Myocyte (in vitro differentiated cells): ENCODE data around the gene NUP88. TPM values are rescaled to one million over a fixed set of nuclear protein-coding genes. Genes with fewer than 3 reads are reported as not detected.
"Not testable (repeated sequence)": the region's sequence is repeated elsewhere in the genome, so short reads cannot be mapped to it uniquely, and the experiment has no call there.

Experiments used
- DNase-seq: peaks from one replicate; pipeline ENCODE4 v3.0.0-alpha.2; 2012; ENCODE audit warnings: low read depth
- polyA plus RNA-seq: library from polyadenylated mRNA; unstranded; fragments of >200 nt; gene quantifications from one replicate; pipeline ENCODE4 v1.2.1, GENCODE V29; 2012; ENCODE audit warnings: missing spikeins
- total RNA-seq: library from RNA; depleted of rRNA; stranded (reverse); fragments of >200 nt; gene quantifications from 2 replicates; pipeline ENCODE4 v1.2.3, GENCODE V29; 2014

The NUP88 gene
- 65.2 and 93.5 TPM in 2 replicates for total RNA-seq
- polyA plus RNA-seq, result 48.7 TPM

DNA sequence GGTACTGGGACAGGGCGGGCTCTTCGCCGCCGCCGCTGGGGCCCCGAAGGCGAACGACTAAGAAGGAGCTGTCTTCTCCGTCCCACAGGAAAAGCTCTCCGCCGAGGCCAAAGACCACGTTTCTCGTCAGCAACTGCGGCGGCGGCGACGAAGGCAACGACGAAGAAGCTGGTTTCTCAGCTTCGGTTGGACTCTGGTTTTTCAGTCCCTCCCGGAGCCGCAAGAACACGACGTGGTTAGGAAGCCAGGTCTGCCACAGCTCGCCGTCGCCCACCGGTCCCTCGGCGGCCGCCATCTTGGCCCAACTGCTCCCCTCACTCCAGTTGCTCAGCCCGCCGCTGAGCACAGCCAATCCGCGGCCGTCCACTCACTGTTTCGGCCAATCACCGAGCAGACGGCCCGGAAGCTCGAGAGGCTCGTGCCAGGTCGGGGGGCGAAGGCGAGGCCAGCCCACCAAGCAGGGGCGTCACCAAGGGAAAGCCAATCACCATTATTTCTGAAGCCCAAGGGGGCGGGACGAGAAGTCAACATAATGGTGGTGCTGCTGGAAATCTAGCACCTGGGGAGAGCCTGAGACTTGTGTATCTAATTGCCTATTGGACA, at the start of gene NUP88:
NUP88 (minus strand) TSS at position 307 of the 603 bp plus-strand sequence; CDS start at position 295, 12 bp downstream.
- peak; percentile 99 for DNase-seq

DNA sequence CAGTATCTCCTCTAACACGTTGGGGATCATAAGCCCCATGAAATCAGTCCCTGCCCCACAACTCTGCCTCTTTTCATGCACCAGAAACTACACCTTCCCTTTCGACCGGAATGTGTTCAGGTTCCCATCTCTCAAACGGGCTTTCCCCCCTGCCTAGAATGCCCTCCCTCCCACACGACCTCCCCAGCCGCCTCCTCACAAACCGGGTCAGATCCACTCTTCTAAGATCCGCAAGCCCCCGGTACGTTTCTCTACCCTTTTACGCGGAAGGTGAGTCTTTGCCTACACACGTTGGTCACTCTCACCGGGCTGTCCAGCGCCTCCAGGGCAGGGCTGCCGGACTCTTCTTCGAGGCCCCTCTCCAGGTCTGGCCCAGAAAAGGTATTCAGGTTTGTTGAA, 48.6 kb upstream of the NUP88 start:
- DNase-seq, result no peak

- no peak for DNase-seq
Measured at GRCh38 chr17:5467416-5467815, 48.0 kb upstream of the NUP88 start.

GRCh38 chr17:5466295-5466694, 46.8 kb upstream of the NUP88 start:
- no peak for DNase-seq

GRCh38 chr17:5464717-5465507, 45.5 kb upstream of the NUP88 start:
- no peak for DNase-seq

- DNase-seq, result no peak
Measured at GRCh38 chr17:5446786-5447185, 27.3 kb upstream of the NUP88 start.

DNA sequence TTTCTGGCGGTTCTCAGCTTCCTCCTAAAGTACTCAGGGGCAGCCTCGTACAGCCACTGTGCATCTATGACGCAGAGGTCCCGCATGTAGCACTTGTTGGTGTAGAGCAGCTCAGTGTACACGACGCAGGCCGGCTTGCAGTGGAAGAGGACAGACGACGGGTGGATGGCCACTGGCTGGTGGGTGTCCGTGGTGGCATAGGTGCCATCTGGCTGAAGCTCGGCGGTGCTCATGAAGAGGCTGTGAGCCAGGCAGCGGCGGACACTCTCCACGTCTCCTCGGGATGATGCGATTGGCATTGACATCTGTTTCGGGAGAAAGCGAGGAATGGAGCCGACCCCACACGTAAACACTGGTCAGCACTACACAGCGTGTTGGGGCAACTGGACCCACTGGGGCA, 24.7 kb upstream of the NUP88 start:
- DNase-seq, result no peak

DNA sequence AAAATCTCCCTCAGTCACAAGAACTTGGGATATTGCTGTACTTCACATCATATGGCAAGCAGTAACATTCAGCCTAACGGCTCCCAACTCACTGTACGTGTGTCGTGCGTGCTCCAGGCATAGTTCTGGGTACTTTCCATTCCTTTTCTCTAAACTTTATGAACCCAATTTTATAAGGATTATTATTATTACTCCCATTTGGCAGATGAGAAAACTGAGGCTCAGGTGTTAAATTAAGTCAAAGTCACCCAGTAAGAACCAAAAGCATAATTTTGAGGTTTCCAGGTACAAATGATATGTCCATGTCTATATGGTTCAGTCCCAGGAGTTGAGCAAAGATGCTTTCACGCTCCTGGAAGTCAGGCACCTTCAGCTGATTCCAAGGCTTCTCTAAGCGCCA, 24.3 kb upstream of the NUP88 start:
- DNase-seq, result no peak

- DNase-seq, result no peak
Measured at GRCh38 chr17:5439446-5439764, 19.9 kb upstream of the NUP88 start.

DNA sequence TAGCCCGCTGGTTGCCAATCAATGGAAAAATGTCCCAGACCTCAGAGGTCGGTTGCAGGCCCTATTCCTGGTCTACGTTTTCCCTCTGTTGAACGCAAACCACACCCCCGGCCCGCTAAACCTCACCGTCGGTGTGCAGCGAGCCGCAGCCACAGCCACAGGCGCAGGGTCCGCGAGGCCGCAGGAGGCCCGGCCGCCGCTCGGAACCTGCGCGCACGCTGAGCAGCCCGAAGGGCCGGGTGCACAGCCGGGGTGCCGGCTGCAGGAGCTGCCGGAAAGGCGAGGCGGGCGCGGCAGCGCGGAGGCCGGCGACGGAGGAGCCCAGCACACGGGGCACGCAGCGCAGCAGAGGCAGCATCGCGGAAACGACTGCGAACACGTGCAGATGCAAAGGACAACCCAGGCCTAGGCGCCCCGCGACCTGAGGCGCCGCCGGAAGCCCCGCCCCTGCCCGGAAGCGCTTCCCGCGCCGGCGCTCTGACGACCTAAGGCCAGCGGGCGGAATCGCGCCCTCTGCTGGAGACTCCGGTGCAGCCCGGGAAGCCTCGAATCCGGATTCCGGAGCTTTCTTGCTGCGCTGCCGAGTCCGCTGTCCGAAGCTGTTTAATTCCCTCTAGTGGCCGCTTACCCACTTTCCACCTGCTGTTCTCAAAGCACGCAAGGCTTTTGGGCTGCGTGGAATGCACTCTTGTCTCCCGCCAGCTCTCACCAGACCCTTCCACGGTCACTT, 19.4 kb upstream of the NUP88 start, which contains the start of gene C1QBP:
C1QBP (minus strand) TSS at position 440 of the 730 bp plus-strand sequence; CDS start at position 358, 82 bp downstream.
- DNase-seq, result peak; percentile 95

DNA sequence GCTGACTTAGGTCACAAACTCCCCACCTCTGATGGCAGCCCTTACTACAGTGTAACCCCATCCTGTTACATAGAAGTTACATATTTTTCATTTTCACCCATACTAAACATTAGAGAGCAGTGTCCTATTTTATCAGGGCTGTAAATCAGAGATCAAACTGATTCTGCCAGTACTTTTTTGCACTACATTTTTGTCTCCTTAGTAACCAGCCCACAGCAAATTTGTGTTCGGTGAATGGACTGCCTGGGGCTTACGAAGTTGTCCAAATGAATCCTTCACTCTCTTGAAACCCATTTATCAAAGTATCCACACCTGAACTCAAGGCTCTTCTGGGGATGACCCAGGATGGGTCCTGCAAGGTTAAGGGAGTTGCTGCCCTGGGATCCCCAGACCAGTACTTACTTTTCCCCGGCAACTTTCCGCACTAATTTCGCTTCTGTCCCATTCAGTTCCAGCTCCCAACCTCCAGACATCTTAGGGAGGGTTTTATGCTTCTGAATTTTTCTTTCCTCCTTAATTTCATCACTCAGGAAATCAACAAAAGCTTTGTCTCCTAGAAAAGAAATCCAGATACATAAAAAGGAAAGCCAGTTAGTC, 18.4 kb upstream of the NUP88 start:
- no peak for DNase-seq

DNA sequence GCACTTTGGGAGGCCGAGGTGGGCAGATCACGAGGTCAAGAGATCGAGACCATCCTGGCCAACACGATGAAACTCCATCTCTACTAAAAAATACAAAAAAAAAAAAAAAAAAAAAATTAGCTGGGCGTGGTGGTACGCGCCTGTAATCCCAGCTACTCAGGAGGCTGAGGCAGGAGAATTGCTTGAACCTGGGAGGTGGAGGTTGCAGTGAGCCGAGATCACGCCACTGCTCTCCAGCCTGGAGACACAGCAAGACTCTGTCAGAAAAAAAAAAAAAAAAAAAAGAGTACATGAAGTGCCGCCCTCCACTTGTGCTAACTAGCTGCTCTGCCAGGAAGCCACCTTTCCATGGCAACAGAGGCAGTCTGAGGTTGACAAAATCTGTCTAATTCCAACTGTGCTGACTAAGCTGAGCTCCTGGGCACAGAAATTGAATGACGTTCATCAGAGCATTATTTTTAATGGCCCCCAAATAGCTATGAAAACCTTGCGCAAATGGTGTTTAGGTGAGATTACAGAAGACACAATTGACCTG, 16.4 kb upstream of the NUP88 start:
- DNase-seq, result not testable (repeated sequence)

DNA sequence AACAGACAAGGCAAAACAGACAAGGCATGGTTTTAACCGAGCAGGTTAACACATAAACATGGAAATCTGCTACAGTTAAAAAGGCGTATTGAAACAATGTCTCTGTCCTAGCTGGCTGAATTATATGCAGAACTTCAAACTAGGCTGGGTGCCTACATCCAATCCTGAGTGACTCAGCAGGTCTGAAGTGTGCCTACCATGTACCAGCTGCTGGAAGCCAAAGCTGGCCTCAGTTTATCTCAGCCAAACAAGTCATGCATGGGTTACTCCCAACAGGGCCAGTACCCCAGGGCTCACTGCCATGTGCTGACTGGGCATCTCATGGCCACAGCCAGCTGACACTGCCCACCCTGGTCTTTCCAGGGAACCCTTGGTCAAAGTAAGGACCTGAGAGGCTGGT, 15.5 kb upstream of the NUP88 start:
- no peak for DNase-seq

DNA sequence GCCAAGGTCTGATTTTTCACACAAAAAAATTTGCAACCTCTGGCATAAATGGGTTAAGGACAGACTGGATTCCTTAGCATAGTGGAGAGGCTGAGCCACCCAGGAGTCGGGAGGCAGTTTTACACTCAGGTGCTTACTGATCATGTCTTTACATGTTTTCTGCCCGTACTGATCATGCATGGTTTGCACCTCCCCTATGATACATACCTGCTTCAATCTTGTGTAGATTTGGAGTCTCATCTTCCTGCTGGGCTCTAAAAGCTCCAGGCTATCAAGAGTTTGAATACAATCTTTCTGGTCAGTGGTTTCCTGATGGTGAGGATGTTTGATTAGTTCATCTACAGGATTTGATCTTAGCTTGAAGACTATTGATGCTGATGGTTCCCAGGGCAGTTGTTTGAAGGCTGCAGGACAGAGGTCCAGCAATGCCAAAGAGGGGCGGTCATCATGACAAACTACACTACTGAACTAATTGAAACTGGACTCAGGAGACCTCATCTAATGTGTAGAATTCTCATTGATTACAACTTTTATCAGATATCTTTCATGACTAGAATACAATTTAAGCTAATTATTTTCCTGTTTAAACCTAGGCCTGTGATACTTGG, 12.6 kb upstream of the NUP88 start:
- no peak for DNase-seq

DNA sequence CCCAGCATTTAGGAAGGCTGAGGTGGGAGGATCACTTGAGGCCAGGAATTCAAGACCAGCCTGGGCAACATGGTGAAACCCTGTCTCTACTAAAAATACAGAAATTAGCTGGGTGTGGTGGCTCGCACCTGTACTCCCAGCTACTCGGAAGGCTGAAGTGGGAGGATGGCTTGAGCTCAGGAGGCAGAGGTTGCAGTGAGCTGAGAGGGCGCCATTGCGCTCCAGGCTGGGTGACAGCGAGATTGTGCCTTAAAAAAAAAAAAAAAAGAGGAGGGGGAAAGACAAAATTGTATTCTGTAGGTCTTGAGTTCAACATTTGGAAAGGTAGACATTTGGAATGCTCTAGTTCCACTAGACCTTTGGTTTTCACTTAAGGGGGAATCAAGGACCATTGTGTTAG, 11.8 kb upstream of the NUP88 start:
- DNase-seq, result not testable (repeated sequence)

DNA sequence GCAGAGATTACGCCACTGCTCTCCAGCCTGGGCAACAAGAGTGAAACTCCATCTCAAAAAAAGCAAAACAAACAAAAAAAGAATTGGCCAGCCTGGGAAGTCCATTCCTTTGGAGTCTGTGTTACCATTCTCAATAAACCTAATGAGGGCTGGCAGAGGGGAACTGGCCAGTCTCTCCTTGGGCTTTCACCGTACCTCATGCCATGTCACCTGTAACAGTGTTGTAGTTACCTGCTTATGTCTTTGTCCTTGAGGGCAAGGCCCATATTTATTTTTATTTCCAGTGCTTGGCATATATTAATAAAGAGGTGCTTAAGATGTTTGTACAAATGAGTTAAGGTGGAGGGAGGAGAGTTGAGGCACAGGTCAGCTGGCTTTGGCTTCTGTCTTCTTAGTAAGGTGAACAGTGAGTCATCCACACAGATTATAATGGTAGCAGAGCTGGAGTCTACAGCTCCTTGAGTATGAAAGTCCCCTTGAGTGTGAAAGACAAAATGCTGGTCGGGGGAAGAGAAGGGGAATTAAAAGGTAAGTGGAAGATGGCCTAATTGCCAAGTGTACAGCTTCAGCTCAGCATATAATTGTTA, 11.0 kb upstream of the NUP88 start:
- DNase-seq, result no peak

- no peak for DNase-seq
Measured at GRCh38 chr17:5429191-5429887, 9.9 kb upstream of the NUP88 start.

- no peak for DNase-seq
Measured at GRCh38 chr17:5425826-5426225, 6.4 kb upstream of the NUP88 start.

GRCh38 chr17:5424909-5425308, 5.4 kb upstream of the NUP88 start:
- DNase-seq, result no peak

- DNase-seq, result peak; percentile 74
Measured at GRCh38 chr17:5422505-5422904, 3.0 kb upstream of the NUP88 start.
